GM21515 (cell line): ENCODE results near the gene GABRR2.
A peak's percentile ranks its signal among the peaks of the same experiment; 100 is the strongest.
"Not testable (repeated sequence)": the region's sequence is repeated elsewhere in the genome, so short reads cannot be mapped to it uniquely, and the experiment has no call there.

ENCODE experiments used
- ATAC-seq: cut with Tn5 transposase; IDR thresholded peaks from one replicate; pipeline ENCODE4 v1.9.1; 2021; ENCODE audit not compliant: unreplicated experiment

The GABRR2 gene

GRCh38 chr6:89295116-89295515, 20.0 kb downstream of the GABRR2 start:
- not testable (repeated sequence) for ATAC-seq

GRCh38 chr6:89291256-89291819, 23.8 kb downstream of the GABRR2 start:
- ATAC-seq = no peak

GRCh38 chr6:89290401-89291155, 24.5 kb downstream of the GABRR2 start:
- no peak for ATAC-seq

DNA sequence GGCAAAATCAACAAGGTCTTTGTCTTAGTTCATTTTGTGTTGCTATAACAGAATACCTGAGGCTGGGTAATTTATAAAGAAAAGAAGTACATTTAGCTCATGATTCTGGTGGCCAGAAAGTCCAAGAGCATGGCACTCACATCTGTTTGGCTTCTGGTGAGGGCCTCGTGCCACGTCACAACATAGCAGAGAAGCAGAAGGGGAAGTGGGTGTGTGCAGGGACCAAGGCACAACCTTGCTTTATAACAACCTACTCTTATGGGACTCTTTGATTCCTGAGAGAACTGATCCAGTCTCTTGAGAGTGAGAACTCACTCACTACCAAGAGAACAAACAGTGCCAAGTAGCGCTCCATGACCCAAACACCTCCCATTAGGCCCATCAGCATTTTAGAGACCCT, 25.4 kb downstream of the GABRR2 start:
- ATAC-seq = no peak

DNA sequence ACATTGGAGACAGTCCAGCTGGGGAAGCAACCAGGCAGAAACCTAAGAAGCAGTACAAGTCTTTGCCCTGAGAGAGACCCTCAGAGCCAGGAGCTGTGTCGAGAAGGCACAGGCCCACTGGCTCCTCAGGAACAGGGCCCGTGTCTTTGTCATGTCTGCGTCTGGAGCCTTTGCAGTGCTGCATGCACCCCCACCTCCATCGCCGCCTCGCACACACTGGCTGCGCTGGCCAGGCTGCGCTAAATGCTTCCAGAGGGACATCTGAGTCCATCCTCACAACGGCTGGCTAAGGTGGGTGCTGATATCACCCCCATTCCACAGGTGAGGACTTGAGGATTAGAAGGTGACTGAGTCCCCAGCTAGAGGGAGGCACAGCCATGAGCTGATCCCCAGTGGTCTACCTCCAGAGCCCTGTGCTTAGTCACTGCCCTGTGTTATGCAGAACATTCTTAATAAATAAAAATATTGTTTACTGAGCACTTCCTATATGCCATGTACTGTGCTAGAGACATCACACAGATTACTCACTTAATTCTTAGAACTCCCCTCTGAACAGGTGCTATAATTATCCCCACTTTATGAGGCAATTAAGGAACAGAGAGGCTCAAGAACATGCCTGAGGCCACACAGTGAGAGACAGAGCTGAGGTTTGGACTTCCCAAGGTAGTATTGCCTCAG, 27.6 kb downstream of the GABRR2 start:
- ATAC-seq = no peak

DNA sequence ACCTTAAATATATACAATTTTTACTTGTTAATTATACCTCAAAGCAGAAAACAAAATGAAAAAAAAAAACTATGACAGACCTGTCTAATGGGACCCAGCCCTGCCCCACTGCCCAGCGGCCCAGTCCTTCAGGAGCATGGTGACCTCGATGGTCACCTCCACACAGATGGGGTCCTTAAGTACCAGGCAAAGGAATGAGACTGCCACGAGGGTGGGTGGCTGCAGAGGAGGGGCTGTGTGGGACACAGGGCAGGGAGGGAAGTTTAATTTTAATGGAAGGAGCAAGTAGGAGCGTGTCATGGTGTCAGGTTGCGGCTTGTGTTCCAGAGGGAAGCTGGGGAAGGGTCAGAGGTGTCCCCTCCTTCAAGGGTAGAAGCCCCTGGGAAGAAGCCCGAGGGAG, 28.6 kb downstream of the GABRR2 start:
- ATAC-seq = no peak

- no peak for ATAC-seq
Observed at GRCh38 chr6:89284963-89285735, 29.9 kb downstream of the GABRR2 start.

GRCh38 chr6:89284081-89284480, 31.0 kb downstream of the GABRR2 start:
- no peak for ATAC-seq

- no peak for ATAC-seq
Observed at GRCh38 chr6:89282749-89283148, 32.4 kb downstream of the GABRR2 start.

DNA sequence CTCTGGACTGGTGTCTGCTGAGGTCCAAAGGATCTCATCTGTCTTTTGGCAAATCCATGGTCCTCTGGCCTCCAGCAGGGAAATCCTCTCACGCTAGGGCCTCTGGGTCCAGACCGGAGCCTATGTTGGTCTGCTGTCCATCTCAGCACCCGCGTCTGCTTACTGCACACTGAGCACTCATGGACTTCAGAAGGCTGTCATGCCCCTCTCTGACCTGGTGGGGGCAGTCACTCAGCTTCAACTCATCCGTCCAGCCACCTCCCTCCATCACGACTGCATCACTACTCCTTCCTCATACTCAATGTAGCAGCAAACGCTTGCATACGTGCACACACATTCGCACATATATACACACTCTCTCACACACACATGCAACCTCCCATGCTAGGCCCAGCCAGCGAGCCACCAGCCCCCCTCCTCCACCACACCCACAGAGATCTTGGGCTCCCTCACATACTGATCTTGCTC, 33.3 kb downstream of the GABRR2 start:
- peak; percentile 94 for ATAC-seq

- ATAC-seq = no peak
Observed at GRCh38 chr6:89278956-89279355, 36.1 kb downstream of the GABRR2 start.

GRCh38 chr6:89275900-89276299, 39.2 kb downstream of the GABRR2 start:
- no peak for ATAC-seq

- ATAC-seq = no peak
Observed at GRCh38 chr6:89273816-89274215, 41.3 kb downstream of the GABRR2 start.

DNA sequence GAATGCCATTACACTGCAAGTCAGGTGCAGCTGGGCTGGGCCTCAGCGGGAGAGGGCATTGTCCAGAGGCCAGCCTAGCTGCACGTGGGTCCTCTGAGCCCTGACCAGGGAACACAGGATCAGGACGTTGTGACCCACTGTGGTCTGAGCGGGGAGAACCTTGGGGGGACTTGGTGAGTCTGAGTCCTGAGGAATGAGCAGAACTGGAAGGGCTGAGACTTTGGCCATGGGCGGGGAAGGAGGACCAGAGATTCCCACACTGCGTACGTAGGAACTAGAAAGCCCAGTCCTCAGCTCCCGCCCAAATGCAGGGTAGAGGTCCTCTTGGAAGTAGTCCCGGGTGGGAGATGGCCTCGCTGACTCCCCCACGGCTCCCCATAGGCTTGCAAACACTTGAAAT, 42.5 kb downstream of the GABRR2 start:
- no peak for ATAC-seq

GRCh38 chr6:89270951-89271721, 44.0 kb downstream of the GABRR2 start:
- no peak for ATAC-seq

- no peak for ATAC-seq
Observed at GRCh38 chr6:89269981-89270380, 45.1 kb downstream of the GABRR2 start.

GRCh38 chr6:89269252-89269651, 45.8 kb downstream of the GABRR2 start:
- ATAC-seq = no peak

GRCh38 chr6:89268776-89269175, 46.3 kb downstream of the GABRR2 start:
- no peak for ATAC-seq

- no peak for ATAC-seq
Observed at GRCh38 chr6:89267918-89268317, 47.2 kb downstream of the GABRR2 start.

DNA sequence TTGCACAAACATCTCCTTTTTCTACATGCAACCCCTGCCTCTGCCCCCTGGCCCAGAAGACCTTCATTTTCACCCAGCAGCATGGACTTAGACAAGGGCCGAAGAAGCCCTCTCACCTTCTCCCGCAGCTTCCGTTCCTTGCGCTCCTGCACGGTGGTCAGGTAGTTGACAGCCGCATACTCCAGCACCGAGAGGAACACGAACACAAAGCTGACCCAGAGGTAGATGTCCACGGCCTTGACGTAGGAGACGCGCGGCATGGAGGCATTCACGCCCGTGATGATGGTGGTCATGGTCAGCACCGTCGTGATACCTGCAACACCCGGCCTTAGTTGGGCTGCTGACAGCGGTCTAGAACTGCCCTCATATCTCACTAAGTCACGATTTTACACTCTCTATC, 50.8 kb downstream of the GABRR2 start:
- no peak for ATAC-seq

GRCh38 chr6:89260832-89261231, 54.3 kb downstream of the GABRR2 start:
- ATAC-seq = no peak
